ENCODE results near the gene BRMS1. TPM values are rescaled to one million over a fixed set of nuclear protein-coding genes. Genes with fewer than 3 reads are reported as not detected.

The BRMS1 gene
- total RNA-seq, 1 experiment from 2014 or later = 80.5 TPM

GRCh38 chr11:66367561-66368312, 22.8 kb upstream of the BRMS1 start:
- no peaks in the 10 kb centered on the region for H3K36me3 ChIP-seq (ENCODE audit: control insufficient read depth, insufficient read depth, low read length)
- in situ Hi-C loops (cut with HindIII; ENCODE audit: low pct_unique_long_range_greater_than_20kb, low sequenced_read_pairs) = no loop called here
- DNase-seq (ENCODE audit: low read depth, low spot score) (no peak), ATAC-seq (no peak)
- no peak overlapping the region for H3K4me3 ChIP-seq (ENCODE audit: low read depth in 2 of 2, low read length in 2 of 2)
- H3K27ac ChIP-seq (ENCODE audit: low read length) = no peak overlapping the region
- ChIA-PET CTCF (no interaction called here), POLR2A (no interaction called here)
- H3K27me3 ChIP-seq (ENCODE audit: control insufficient read depth, insufficient read depth, low read length) = no peaks in the 10 kb centered on the region
- BruUV-seq (replicated peaks) = TSS peak; percentile 15
- no peak for TF ChIP-seq SIN3A (IDR thresholded peaks at IDR 0.05; ENCODE audit: borderline replicate concordance, insufficient read depth, low read depth, low read length)
- peaks cover 15% of the 10 kb centered on the region for H3K4me1 ChIP-seq (ENCODE audit: control insufficient read depth, insufficient read depth, low read length)
- intact Hi-C loops (cut with micrococcal nuclease; ENCODE audit: unreplicated experiment) = no loop called here
- H3K9me3 ChIP-seq (ENCODE audit: control insufficient read depth, insufficient read depth, low read depth, low read length) = no peaks in the 10 kb centered on the region

DNA sequence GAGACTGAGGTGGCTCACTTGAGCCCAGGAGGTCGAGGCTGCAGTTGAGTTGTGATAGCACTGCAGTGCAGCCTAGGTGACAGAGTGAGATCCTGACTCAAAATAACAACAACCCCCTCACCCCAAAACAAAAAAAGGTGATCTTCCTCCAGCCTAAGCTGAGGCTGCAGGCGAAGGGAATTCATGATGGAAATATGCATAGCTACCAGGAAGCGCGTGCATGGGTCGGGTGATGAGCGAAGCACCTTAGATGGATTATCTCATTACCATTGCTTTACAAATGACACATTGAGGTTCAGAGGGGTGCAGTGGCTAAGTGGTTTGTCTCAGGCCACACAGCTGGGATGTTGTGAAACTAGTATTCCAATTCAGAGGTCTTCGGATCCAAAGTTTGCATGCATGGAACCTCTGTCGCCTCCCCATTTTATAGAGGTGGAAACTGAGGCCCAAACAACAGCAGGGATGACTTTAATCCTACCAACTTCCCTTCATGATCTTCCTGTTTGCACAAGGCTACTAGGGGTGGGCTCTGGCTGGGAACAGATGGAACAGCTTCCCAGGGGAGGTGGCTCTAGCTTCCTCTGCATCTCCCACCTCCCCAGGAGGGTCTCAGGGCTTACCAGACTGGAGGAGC, 22.1 kb upstream of the BRMS1 start:
- CTCF ChIA-PET = no interaction called here
- no peaks in the 10 kb centered on the region for H3K9me3 ChIP-seq (ENCODE audit: control insufficient read depth, insufficient read depth, low read depth, low read length)
- POLR2A ChIA-PET = no interaction called here
- in situ Hi-C loops (cut with HindIII; ENCODE audit: low pct_unique_long_range_greater_than_20kb, low sequenced_read_pairs) = no loop called here
- peaks cover 9% of the 10 kb centered on the region for H3K4me1 ChIP-seq (ENCODE audit: control insufficient read depth, insufficient read depth, low read length)
- no peak overlapping the region for H3K4me3 ChIP-seq (ENCODE audit: low read depth in 2 of 2, low read length in 2 of 2)
- H3K36me3 ChIP-seq (ENCODE audit: control insufficient read depth, insufficient read depth, low read length) = no peaks in the 10 kb centered on the region
- BruUV-seq (replicated peaks) = no TSS peak
- no peak for DNase-seq (ENCODE audit: low read depth, low spot score)
- intact Hi-C loops (cut with micrococcal nuclease; ENCODE audit: unreplicated experiment) = no loop called here
- H3K27ac ChIP-seq (ENCODE audit: low read length) = no peak overlapping the region
- peak; percentile 29; the same call in 1 of the 2 replicates for TF ChIP-seq POLR2AphosphoS5 (IDR thresholded peaks at IDR 0.05; ENCODE audit: low read depth, low read length)
- TF ChIP-seq, protein P1, sequence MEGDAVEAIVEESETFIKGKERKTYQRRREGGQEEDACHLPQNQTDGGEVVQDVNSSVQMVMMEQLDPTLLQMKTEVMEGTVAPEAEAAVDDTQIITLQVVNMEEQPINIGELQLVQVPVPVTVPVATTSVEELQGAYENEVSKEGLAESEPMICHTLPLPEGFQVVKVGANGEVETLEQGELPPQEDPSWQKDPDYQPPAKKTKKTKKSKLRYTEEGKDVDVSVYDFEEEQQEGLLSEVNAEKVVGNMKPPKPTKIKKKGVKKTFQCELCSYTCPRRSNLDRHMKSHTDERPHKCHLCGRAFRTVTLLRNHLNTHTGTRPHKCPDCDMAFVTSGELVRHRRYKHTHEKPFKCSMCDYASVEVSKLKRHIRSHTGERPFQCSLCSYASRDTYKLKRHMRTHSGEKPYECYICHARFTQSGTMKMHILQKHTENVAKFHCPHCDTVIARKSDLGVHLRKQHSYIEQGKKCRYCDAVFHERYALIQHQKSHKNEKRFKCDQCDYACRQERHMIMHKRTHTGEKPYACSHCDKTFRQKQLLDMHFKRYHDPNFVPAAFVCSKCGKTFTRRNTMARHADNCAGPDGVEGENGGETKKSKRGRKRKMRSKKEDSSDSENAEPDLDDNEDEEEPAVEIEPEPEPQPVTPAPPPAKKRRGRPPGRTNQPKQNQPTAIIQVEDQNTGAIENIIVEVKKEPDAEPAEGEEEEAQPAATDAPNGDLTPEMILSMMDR (IDR thresholded peaks at IDR 0.05) = no peak
- H3K27me3 ChIP-seq (ENCODE audit: control insufficient read depth, insufficient read depth, low read length) = no peaks in the 10 kb centered on the region
- no peak for ATAC-seq

- CTCF ChIA-PET = no interaction called here
- no peak overlapping the region for H3K4me3 ChIP-seq (ENCODE audit: low read depth in 2 of 2, low read length in 2 of 2)
- DNase-seq (ENCODE audit: low read depth, low spot score) (no peak), ATAC-seq (0 out of 2 replicates have a peak, but pooled peaks have one; percentile 3)
- H3K27me3 ChIP-seq (ENCODE audit: control insufficient read depth, insufficient read depth, low read length) = no peaks in the 10 kb centered on the region
- POLR2A ChIA-PET = interaction anchor here (0.5 to 0.7 kb wide), 2 partner anchors 53 to 78 kb away, joined by 3 read pairs; no protein-coding TSS in a partner anchor
- no peak overlapping the region; the same call in 1 of the 2 replicates for H3K27ac ChIP-seq (ENCODE audit: low read length)
- H3K36me3 ChIP-seq (ENCODE audit: control insufficient read depth, insufficient read depth, low read length) = no peaks in the 10 kb centered on the region
- no peaks in the 10 kb centered on the region for H3K9me3 ChIP-seq (ENCODE audit: control insufficient read depth, insufficient read depth, low read depth, low read length)
- no TSS peak for BruUV-seq (replicated peaks)
- TF ChIP-seq TCF7L2 (IDR thresholded peaks at IDR 0.05; ENCODE audit: low read depth, low read length) (no peak), POLR2AphosphoS5 (IDR thresholded peaks at IDR 0.05; ENCODE audit: low read depth, low read length) (no peak; the same call in 1 of the 2 replicates), SIN3A (IDR thresholded peaks at IDR 0.05; ENCODE audit: borderline replicate concordance, insufficient read depth, low read depth, low read length) (no peak)
- intact Hi-C loops (cut with micrococcal nuclease; ENCODE audit: unreplicated experiment) = no loop called here
- H3K4me1 ChIP-seq (ENCODE audit: control insufficient read depth, insufficient read depth, low read length) = peaks cover 13% of the 10 kb centered on the region
- in situ Hi-C loops (cut with HindIII; ENCODE audit: low pct_unique_long_range_greater_than_20kb, low sequenced_read_pairs) = no loop called here
Measured at GRCh38 chr11:66365711-66366619, 21.1 kb upstream of the BRMS1 start.
